GM21825 (cell line): ENCODE results near the gene SVEP1.
"Not testable (repeated sequence)": the region's sequence is repeated elsewhere in the genome, so short reads cannot be mapped to it uniquely, and the experiment has no call there.

Source experiments
- ATAC-seq: cut with Tn5 transposase; IDR thresholded peaks from one replicate; pipeline ENCODE4 v1.9.1; 2021; ENCODE audit warnings: mild to moderate bottlenecking, moderate library complexity; ENCODE audit not compliant: unreplicated experiment

The SVEP1 gene

GRCh38 chr9:110579034-110579861 is at the start of gene SVEP1:
TSS of gene SVEP1 (minus strand) at chr9:110579741. CDS start at chr9:110579543, 198 bp downstream.
- ATAC-seq = no peak

GRCh38 chr9:110626101-110626829 is 46.7 kb upstream of the SVEP1 start:
- peak; percentile 89 for ATAC-seq

- ATAC-seq = no peak
These were observed 44.0 kb upstream of the SVEP1 start for GRCh38 chr9:110623462-110624025.

GRCh38 chr9:110622368-110622767 is 42.8 kb upstream of the SVEP1 start:
- no peak for ATAC-seq

- ATAC-seq = no peak
These were observed 41.2 kb upstream of the SVEP1 start for GRCh38 chr9:110620726-110621125.

GRCh38 chr9:110619831-110620230 is 40.3 kb upstream of the SVEP1 start:
- no peak for ATAC-seq

GRCh38 chr9:110615498-110615897 is 36.0 kb upstream of the SVEP1 start:
- no peak for ATAC-seq

- not testable (repeated sequence) for ATAC-seq
These were observed 35.0 kb upstream of the SVEP1 start for GRCh38 chr9:110614576-110614975.

- no peak for ATAC-seq
These were observed 26.7 kb upstream of the SVEP1 start for GRCh38 chr9:110606179-110606790.

GRCh38 chr9:110605565-110605964 is 26.0 kb upstream of the SVEP1 start:
- no peak for ATAC-seq

- no peak for ATAC-seq
These were observed 24.6 kb upstream of the SVEP1 start for GRCh38 chr9:110604171-110604601.

GRCh38 chr9:110602281-110602680 is 22.7 kb upstream of the SVEP1 start:
- no peak for ATAC-seq

GRCh38 chr9:110601098-110601497 is 21.6 kb upstream of the SVEP1 start:
- ATAC-seq = no peak

- no peak for ATAC-seq
These were observed 19.9 kb upstream of the SVEP1 start for GRCh38 chr9:110599468-110599867.

GRCh38 chr9:110592044-110592830 is 12.7 kb upstream of the SVEP1 start:
- ATAC-seq = no peak

GRCh38 chr9:110591526-110591925 is 12.0 kb upstream of the SVEP1 start:
- ATAC-seq = no peak

- ATAC-seq = no peak
These were observed 11.3 kb upstream of the SVEP1 start for GRCh38 chr9:110590816-110591215.

GRCh38 chr9:110588296-110588695 is 8.8 kb upstream of the SVEP1 start:
- ATAC-seq = no peak

- ATAC-seq = no peak
These were observed 3.7 kb upstream of the SVEP1 start for GRCh38 chr9:110583237-110583636.

GRCh38 chr9:110582156-110582555 is 2.6 kb upstream of the SVEP1 start:
- no peak for ATAC-seq

- no peak for ATAC-seq
These were observed 1.3 kb upstream of the SVEP1 start for GRCh38 chr9:110580850-110581249.
